DND-41 (cell line): ENCODE data around the gene SENP3.
"Not testable (repeated sequence)": the region's sequence is repeated elsewhere in the genome, so short reads cannot be mapped to it uniquely, and the experiment has no call there.

Source experiments
- ATAC-seq: fragments of 200-7000 bp; cut with Tn5 transposase; 3 replicates; pipeline ENCODE4 v1.9.1; 2021; ENCODE audit warnings: low read depth; ENCODE audit not compliant: insufficient read depth
- DNase-seq: peaks from one replicate; pipeline ENCODE4 v3.0.0-alpha.2; 2020
- H2AFZ ChIP-seq: 2 replicates; pipeline ENCODE4 v1.6.0; 2012; ENCODE audit warnings: low read depth, low read length
- H3K27ac ChIP-seq: 2 replicates; pipeline ENCODE4 v1.5.1; 2012; ENCODE audit warnings: low read length, inconsistent platforms
- H3K27me3 ChIP-seq: fragments of 200-600 bp; sonication (generic); 2 replicates; pipeline ENCODE4 v1.6.0; 2012; ENCODE audit warnings: low read length, mild to moderate bottlenecking, inconsistent platforms; ENCODE audit not compliant: insufficient read depth, poor library complexity
- H3K36me3 ChIP-seq: 2 replicates; pipeline ENCODE4 v1.5.1; 2012; ENCODE audit warnings: low read length, inconsistent platforms; ENCODE audit not compliant: insufficient read depth
- H3K4me1 ChIP-seq: 2 replicates; pipeline ENCODE4 v1.5.1; 2012; ENCODE audit warnings: mild to moderate bottlenecking, low read length; ENCODE audit not compliant: insufficient read depth
- H3K4me2 ChIP-seq: 2 replicates; pipeline ENCODE4 v1.6.0; 2012; ENCODE audit warnings: mild to moderate bottlenecking, moderate library complexity, low read length, inconsistent platforms; ENCODE audit not compliant: insufficient read depth
- H3K4me3 ChIP-seq, 2 experiments: fragments of 200-600 bp in 1 of 2; shearing (Covaris generic) in 1 of 2; 2 replicates each; pipeline ENCODE4 v1.5.1; 2012 to 2016; ENCODE audit warnings: inconsistent platforms in 2 of 2, low read length in 2 of 2, mild to moderate bottlenecking in 2 of 2, low read depth in 1 of 2, moderate library complexity in 1 of 2
- H3K79me2 ChIP-seq: 2 replicates; pipeline ENCODE4 v1.6.0; 2012; ENCODE audit warnings: low read length, inconsistent platforms; ENCODE audit not compliant: insufficient read depth
- H3K9ac ChIP-seq: 2 replicates; pipeline ENCODE4 v1.6.0; 2012; ENCODE audit warnings: low read depth, mild to moderate bottlenecking, inconsistent platforms, low read length, moderate library complexity
- H3K9me3 ChIP-seq: 2 replicates; pipeline ENCODE4 v1.5.1; 2012; ENCODE audit warnings: low read length, moderate library complexity, mild to moderate bottlenecking, inconsistent platforms; ENCODE audit not compliant: insufficient read depth, severe bottlenecking
- H4K20me1 ChIP-seq: 2 replicates; pipeline ENCODE4 v1.6.0; 2012; ENCODE audit warnings: low read length; ENCODE audit not compliant: insufficient read depth
- CTCF ChIP-seq: IDR thresholded peaks from 2 replicates; pipeline ENCODE4 v1.5.1; 2012; ENCODE audit warnings: borderline replicate concordance, low read length, moderate library complexity, mild to moderate bottlenecking; ENCODE audit not compliant: poor library complexity, severe bottlenecking; ENCODE audit errors: extremely low read depth
- EZH2 ChIP-seq: IDR thresholded peaks from 3 replicates; pipeline ENCODE4 v1.6.1; 2012; ENCODE audit warnings: borderline replicate concordance, low read depth, mild to moderate bottlenecking, moderate library complexity, low read length, inconsistent platforms; ENCODE audit not compliant: severe bottlenecking

Gene SENP3

GRCh38 chr17:7591596-7591995 lies 29.9 kb downstream of the SENP3 start:
- no peak for ATAC-seq
- DNase-seq = no peak
- no peak overlapping the region for H3K4me2 ChIP-seq
- H3K9me3 ChIP-seq = no peaks in the 10 kb centered on the region
- 0 out of 2 replicates have a peak, but pooled peaks cover 3% of the 10 kb centered on the region for H4K20me1 ChIP-seq
- no peak overlapping the region for H3K4me3 ChIP-seq
- peaks cover 97% of the 10 kb centered on the region for H3K36me3 ChIP-seq
- H3K79me2 ChIP-seq = peaks cover 3% of the 10 kb centered on the region; the same call in 1 of the 2 replicates
- no peak overlapping the region for H3K9ac ChIP-seq
- no peak for TF ChIP-seq CTCF
- no peak for TF ChIP-seq EZH2
- no peak overlapping the region for H3K27ac ChIP-seq
- H3K27me3 ChIP-seq = no peaks in the 10 kb centered on the region
- H3K4me1 ChIP-seq = no peaks in the 10 kb centered on the region
- H2AFZ ChIP-seq = no peak overlapping the region

- Histone ChIP-seq H3K27ac (no peak overlapping the region), H3K27me3 (no peaks in the 10 kb centered on the region), H3K4me1 (no peaks in the 10 kb centered on the region), H4K20me1 (0 out of 2 replicates have a peak, but pooled peaks cover 3% of the 10 kb centered on the region), H3K9me3 (no peaks in the 10 kb centered on the region), H3K4me2 (no peak overlapping the region), H3K9ac (no peak overlapping the region), H2AFZ (no peak overlapping the region), H3K79me2 (0 out of 2 replicates have a peak, but pooled peaks cover 1% of the 10 kb centered on the region), H3K36me3 (peaks cover 97% of the 10 kb centered on the region), H3K4me3 (no peak overlapping the region)
- TF ChIP-seq EZH2 (no peak), CTCF (no peak)
- ATAC-seq (no peak), DNase-seq (no peak)
These were observed 30.8 kb downstream of the SENP3 start for GRCh38 chr17:7592422-7593021.

- TF ChIP-seq EZH2 = no peak
- TF ChIP-seq CTCF = no peak
- H3K4me2 ChIP-seq = no peak overlapping the region
- no peaks in the 10 kb centered on the region for H3K27me3 ChIP-seq
- no peaks in the 10 kb centered on the region for H3K4me1 ChIP-seq
- ATAC-seq (no peak), DNase-seq (no peak)
- 0 out of 2 replicates have a peak, but pooled peaks cover 1% of the 10 kb centered on the region for H3K79me2 ChIP-seq
- no peak overlapping the region for H3K4me3 ChIP-seq
- no peak overlapping the region for H3K9ac ChIP-seq
- peaks cover 91% of the 10 kb centered on the region for H3K36me3 ChIP-seq
- no peak overlapping the region for H3K27ac ChIP-seq
- H3K9me3 ChIP-seq = no peaks in the 10 kb centered on the region
- no peak overlapping the region for H2AFZ ChIP-seq
- 0 out of 2 replicates have a peak, but pooled peaks cover 3% of the 10 kb centered on the region for H4K20me1 ChIP-seq
These were observed 31.6 kb downstream of the SENP3 start for GRCh38 chr17:7593296-7593695.

- not testable (repeated sequence) for DNase-seq, H3K9ac ChIP-seq, H3K4me3 ChIP-seq, H2AFZ ChIP-seq, H3K27me3 ChIP-seq, H3K27ac ChIP-seq, H3K9me3 ChIP-seq, H3K4me2 ChIP-seq, H4K20me1 ChIP-seq, H3K4me1 ChIP-seq, H3K79me2 ChIP-seq, ATAC-seq
- H3K36me3 ChIP-seq = peaks cover 88% of the 10 kb centered on the region
These were observed 35.8 kb downstream of the SENP3 start for GRCh38 chr17:7597561-7597960.
